ENCODE data around the gene NDOR1.

Gene NDOR1

DNA sequence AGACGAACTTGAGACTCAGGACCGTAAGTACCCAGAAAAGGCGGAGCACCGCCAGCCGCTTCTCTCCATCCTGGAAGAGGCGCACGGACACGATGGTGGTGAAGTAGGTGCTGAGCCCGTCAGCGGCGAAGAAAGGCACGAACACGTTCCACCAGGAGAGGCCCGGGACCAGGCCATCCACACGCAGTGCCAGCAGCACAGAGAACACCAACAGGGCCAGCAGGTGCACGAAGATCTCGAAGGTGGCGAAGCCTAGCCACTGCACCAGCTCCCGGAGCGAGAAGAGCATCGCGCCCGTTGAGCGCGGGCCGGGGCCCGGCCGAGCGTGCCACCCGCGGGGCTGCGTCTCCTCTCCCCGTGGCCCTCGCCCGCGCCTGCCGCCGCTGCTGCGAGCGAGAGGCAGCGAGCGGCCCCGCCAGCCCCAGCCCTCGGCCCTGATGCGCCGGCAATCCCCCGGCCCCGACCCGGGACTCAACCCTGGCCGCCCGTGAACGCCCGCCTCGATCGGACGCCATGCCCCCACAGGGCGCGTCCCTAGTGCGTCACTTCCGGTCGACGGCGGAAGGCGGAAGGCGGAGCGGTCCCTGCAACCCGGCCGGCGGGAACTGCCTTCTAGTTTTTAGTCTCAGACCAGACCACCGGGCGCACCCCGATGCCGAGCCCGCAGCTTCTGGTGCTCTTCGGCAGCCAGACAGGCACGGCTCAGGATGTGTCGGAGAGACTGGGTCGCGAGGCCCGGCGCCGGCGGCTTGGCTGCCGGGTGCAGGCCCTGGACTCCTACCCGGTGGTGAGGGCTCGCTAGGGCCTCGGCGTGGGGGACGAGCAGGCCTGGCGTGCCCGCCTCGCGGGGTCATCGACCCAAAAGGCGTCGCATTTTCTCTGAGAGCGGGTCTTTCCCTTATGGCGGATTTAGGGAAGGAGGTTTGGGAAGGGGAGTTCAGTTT lies at the start of gene NDOR1, which contains the start of gene TMEM203:
Gene NDOR1 (plus strand): TSS at position 575 of the 944 bp plus-strand sequence. CDS start 78 bp downstream, at position 653.
Gene TMEM203 (minus strand): TSS at position 523 of the 944 bp plus-strand sequence. CDS start 234 bp downstream, at position 289.
- DNase-seq, result peak; percentile 78

- DNase-seq, result no peak
Observed at GRCh38 chr9:137156567-137157375, 48.7 kb upstream of the NDOR1 start.

- DNase-seq, result no peak
Observed at GRCh38 chr9:137157618-137158415, 47.7 kb upstream of the NDOR1 start.

- no peak for DNase-seq
Observed at GRCh38 chr9:137158625-137159024, 46.9 kb upstream of the NDOR1 start.

GRCh38 chr9:137159105-137160053 lies 46.1 kb upstream of the NDOR1 start:
- no peak for DNase-seq

GRCh38 chr9:137160054-137160425 lies 45.5 kb upstream of the NDOR1 start:
- DNase-seq, result no peak

DNA sequence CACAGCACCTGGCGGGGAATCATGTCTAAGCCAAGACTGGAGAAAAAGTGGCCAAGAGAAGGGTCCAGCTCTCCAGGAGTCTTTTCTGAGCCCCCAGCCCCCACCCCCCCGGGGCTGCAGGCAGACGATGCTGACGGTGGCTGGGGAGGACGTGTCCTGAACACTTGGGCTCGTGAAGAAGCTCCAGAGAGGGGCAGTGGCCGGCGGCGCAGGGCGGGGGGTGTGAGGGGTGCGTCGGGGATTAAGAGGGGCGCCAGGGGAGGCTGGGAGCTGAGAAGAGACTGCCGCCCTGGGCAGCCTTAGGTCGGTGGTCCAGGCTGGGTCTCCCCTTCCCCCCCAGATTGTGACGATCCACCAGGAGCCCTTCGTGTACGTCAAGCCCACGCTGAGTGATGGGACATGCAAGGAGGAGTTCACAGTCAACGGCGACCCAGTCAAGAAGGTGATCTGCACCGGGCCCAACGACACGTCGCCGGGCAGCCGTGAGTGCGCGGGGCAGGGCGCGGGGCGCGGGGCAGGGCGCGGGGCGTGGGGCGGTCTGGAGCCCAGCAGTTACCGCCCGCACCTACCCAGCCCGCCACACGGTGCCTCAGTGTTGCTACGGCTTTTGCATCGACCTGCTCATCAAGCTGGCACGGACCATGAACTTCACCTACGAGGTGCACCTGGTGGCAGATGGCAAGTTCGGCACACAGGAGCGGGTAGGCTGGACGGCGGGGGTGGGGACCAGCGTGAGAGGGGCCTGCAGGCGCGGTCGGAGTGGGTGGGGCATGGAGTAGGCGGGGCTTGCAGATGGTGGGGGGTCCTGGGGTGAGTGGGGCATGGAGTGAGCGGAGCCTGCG lies 44.6 kb upstream of the NDOR1 start:
- no peak for DNase-seq

- DNase-seq, result no peak
Observed at GRCh38 chr9:137161558-137162486, 43.7 kb upstream of the NDOR1 start.

DNA sequence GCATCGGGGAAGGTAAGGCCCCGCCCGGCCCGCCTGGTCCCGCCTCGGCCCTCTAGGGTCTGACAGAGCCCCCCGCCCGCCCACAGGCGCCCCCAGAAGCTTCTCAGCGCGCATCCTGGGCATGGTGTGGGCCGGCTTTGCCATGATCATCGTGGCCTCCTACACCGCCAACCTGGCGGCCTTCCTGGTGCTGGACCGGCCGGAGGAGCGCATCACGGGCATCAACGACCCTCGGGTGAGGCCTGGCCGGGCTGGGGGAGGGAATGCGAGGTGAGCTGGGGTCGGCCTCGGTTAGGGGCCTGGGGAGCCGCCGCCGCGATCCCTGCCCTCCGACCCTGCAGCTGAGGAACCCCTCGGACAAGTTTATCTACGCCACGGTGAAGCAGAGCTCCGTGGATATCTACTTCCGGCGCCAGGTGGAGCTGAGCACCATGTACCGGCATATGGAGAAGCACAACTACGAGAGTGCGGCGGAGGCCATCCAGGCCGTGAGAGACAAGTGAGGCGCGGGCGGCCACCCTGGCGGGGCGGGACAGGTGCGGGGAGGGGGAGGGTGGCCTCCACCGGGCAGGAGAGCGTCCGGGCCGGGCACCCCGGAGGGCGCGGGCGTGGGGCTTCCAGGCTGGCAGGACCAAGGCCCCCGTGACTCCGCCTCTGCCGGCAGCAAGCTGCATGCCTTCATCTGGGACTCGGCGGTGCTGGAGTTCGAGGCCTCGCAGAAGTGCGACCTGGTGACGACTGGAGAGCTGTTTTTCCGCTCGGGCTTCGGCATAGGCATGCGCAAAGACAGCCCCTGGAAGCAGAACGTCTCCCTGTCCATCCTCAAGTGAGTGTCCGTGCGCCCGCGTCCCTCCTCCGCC lies 42.8 kb upstream of the NDOR1 start:
- DNase-seq, result no peak

- no peak for DNase-seq
Observed at GRCh38 chr9:137163365-137163715, 42.2 kb upstream of the NDOR1 start.

DNA sequence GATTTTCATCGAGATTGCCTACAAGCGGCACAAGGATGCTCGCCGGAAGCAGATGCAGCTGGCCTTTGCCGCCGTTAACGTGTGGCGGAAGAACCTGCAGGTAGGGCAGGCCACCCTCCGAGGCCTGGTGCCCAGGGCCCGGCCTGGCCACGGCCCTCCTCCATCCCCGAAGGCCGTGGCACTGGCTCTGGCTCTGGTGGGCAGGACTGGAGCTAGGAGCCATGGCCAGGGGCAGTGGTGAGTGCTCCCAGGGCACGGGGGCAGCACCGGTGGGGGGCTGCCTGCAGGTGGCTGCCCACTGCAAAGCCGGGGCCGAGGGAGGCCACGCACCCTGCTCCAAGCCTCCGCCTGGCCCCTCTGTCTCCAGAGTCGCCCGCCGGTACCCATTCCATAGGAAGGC lies 41.7 kb upstream of the NDOR1 start:
- no peak for DNase-seq

GRCh38 chr9:137164370-137165249 lies 40.9 kb upstream of the NDOR1 start:
- DNase-seq, result no peak

DNA sequence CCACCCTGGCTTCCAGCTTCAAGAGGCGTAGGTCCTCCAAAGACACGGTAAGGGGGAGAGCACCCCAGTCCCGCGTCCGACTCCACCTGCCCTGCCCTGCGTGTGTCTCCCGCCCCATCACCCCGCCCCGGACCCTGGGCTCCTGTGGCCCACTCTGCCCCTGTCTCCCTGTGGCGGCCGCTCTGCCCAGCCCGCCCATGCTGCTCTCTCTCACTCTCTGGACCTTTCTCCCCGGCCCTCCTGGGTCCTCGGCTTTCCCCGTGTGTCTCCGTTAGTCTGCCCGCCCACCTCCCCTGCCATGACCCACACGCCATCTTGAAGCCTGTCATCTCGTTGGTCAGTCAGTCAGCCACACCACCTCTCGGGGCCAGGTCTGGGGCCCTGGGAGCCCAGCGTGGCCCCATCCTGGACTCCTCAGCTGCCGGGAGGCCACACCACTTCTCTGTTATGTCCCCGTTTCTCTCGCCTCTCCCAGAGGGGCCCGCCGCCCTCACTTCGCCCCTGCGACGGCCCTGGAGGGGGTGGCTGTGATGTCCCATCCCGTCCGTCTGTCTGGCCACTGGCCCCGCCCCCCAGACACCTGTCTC lies 40.2 kb upstream of the NDOR1 start:
- no peak for DNase-seq

DNA sequence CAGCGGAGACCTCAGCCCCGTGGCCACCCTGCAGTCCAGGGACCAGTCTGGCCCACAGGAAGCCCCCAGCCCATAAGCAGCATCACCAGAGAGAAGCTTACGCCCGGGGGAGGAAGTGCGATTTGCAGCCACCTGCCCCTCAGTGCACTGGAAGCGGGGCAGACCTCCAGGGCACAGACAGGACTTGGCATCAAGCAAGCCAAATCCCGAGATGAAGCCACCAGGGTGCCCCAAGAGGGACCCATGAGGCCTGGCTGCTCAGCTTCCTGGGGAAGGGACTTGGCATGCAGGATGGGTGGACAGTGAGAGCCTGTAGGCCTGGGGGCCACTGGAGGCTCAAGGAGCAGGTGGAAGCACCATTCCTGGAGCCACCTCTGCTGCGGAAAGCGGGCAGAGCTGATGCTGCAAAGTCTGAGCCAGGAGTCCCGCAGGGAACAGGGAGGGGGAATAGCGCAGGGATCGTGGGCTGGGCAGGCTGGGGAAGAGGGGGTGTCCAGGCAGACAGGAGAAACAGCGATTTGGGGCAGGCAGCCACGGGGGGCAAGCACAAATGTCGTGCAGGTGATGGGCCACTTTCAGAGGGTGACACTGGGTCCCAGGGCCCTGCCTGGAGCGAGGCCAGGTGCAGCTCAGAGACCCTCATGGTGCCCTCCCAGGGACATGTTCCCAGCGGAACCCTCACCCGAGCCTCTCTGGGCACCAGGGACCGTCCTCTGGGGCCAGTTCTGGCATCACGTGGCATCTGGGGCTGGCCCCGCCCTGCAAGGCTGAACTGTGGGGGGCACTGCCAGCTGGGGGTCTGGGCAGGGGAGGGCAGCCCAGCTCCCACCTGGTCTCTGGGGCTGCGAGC lies 38.9 kb upstream of the NDOR1 start:
- DNase-seq, result no peak

DNA sequence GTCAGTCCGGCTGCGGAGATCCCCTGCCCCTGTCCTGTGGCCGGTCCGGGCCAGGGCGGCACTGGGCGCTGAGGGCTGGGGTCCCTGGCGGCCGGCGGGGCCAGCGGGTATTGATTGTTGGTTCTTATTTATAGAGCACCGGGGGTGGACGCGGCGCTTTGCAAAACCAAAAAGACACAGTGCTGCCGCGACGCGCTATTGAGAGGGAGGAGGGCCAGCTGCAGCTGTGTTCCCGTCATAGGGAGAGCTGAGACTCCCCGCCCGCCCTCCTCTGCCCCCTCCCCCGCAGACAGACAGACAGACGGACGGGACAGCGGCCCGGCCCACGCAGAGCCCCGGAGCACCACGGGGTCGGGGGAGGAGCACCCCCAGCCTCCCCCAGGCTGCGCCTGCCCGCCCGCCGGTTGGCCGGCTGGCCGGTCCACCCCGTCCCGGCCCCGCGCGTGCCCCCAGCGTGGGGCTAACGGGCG lies 38.2 kb upstream of the NDOR1 start:
- no peak for DNase-seq

All from NCI-H1092 (cell line).